IMR-90 (cell line): ENCODE measurements around the gene FCHSD2. TPM values are rescaled to one million over a fixed set of nuclear protein-coding genes. Genes with fewer than 3 reads are reported as not detected.

Experiments
- ATAC-seq: fragments of 200-7000 bp; cut with Tn5 transposase; 2 replicates; pipeline ENCODE4 v1.9.1; 2020; ENCODE audit warnings: low read depth, mild to moderate bottlenecking, moderate library complexity
- BruUV-seq: library from RNA; stranded (reverse); fragments of 400-500 nt; replicated peaks from 2 replicates; lab custom pipeline; 2021; lab: Mats Ljungman, UMichigan
- CTCF ChIA-PET: fragments of 300-600 bp; formaldehyde crosslinking; extraction: SDS; loops from one replicate; lab custom pipeline; 2021; ENCODE audit warnings: antibody characterized with exemption; lab: Yijun Ruan, JAX
- POLR2A ChIA-PET: fragments of 300-600 bp; sonication (Branson Sonifier 250); formaldehyde crosslinking; loops from one replicate; lab custom pipeline; 2022; ENCODE audit warnings: antibody characterized with exemption; ENCODE audit not compliant: unreplicated experiment; lab: Charles Lee
- DNase-seq: peaks from one replicate; pipeline ENCODE4 v3.0.0; 2013
- H2AFZ ChIP-seq: replicated peaks from 2 replicates; pipeline ENCODE3; 2013; ENCODE audit warnings: low read length, mild to moderate bottlenecking; ENCODE audit not compliant: poor library complexity
- H2AK5ac ChIP-seq: 2 replicates; pipeline ENCODE4 v1.6.1; 2013; ENCODE audit warnings: low read depth, low read length, inconsistent platforms
- H2AK9ac ChIP-seq: replicated peaks from 2 replicates; pipeline ENCODE3; 2013; ENCODE audit warnings: mild to moderate bottlenecking, low read depth, low read length, moderate library complexity; ENCODE audit not compliant: poor library complexity
- H2BK120ac ChIP-seq: 2 replicates; pipeline ENCODE4 v1.6.1; 2013; ENCODE audit warnings: low read depth, low read length, inconsistent platforms
- H2BK15ac ChIP-seq: 3 replicates; pipeline ENCODE4 v1.6.1; 2013; ENCODE audit warnings: low read depth, low read length, inconsistent platforms
- H2BK20ac ChIP-seq: 2 replicates; pipeline ENCODE4 v1.6.1; 2013; ENCODE audit warnings: low read depth, mild to moderate bottlenecking, inconsistent platforms, low read length, moderate library complexity
- H2BK5ac ChIP-seq: 2 replicates; pipeline ENCODE4 v1.6.1; 2013; ENCODE audit warnings: mild to moderate bottlenecking, low read depth, low read length, inconsistent platforms; ENCODE audit not compliant: poor library complexity, severe bottlenecking
- H3K14ac ChIP-seq: replicated peaks from 2 replicates; pipeline ENCODE4 v1.6.1; 2013; ENCODE audit warnings: low read depth, low read length, inconsistent platforms
- H3K18ac ChIP-seq: 2 replicates; pipeline ENCODE4 v1.6.1; 2013; ENCODE audit warnings: low read depth, low read length, control low read depth
- H3K23ac ChIP-seq: 2 replicates; pipeline ENCODE4 v1.6.1; 2013; ENCODE audit warnings: low read depth, low read length, inconsistent platforms
- H3K27ac ChIP-seq: 2 replicates; pipeline ENCODE4 v1.5.1; 2013; ENCODE audit warnings: mild to moderate bottlenecking, control low read depth, low read length; ENCODE audit not compliant: insufficient read depth
- H3K27me3 ChIP-seq: 2 replicates; pipeline ENCODE4 v1.6.1; 2013; ENCODE audit warnings: low read length; ENCODE audit not compliant: control insufficient read depth, insufficient read depth
- H3K36me3 ChIP-seq: 2 replicates; pipeline ENCODE4 v1.6.1; 2013; ENCODE audit warnings: low read length, mixed read lengths; ENCODE audit not compliant: control insufficient read depth, insufficient read depth
- H3K4ac ChIP-seq: 2 replicates; pipeline ENCODE4 v1.6.1; 2013; ENCODE audit warnings: low read depth, low read length, inconsistent platforms
- H3K4me1 ChIP-seq: 2 replicates; pipeline ENCODE4 v1.6.1; 2013; ENCODE audit warnings: low read length, mixed read lengths; ENCODE audit not compliant: control insufficient read depth, insufficient read depth
- H3K4me2 ChIP-seq: 2 replicates; pipeline ENCODE4 v1.6.1; 2013; ENCODE audit warnings: low read depth, mild to moderate bottlenecking, control low read depth, low read length, moderate library complexity
- H3K4me3 ChIP-seq: 2 replicates; pipeline ENCODE4 v1.5.1; 2013; ENCODE audit warnings: low read depth, mild to moderate bottlenecking, control low read depth, low read length, moderate library complexity; ENCODE audit not compliant: insufficient read depth
- H3K56ac ChIP-seq: 2 replicates; pipeline ENCODE4 v1.6.1; 2013; ENCODE audit warnings: low read length, inconsistent platforms; ENCODE audit not compliant: insufficient read depth; ENCODE audit errors: extremely low read depth
- H3K79me1 ChIP-seq, 2 experiments: 2 replicates each; pipeline ENCODE4 v1.6.1; 2013; ENCODE audit warnings: low read length in 2 of 2, inconsistent platforms in 1 of 2, low read depth in 1 of 2
- H3K9ac ChIP-seq: 2 replicates; pipeline ENCODE4 v1.6.1; 2013; ENCODE audit warnings: low read depth, low read length, control low read depth
- H3K9me1 ChIP-seq: 2 replicates; pipeline ENCODE4 v1.6.1; 2013; ENCODE audit warnings: low read length, inconsistent platforms; ENCODE audit not compliant: insufficient read depth
- H3K9me3 ChIP-seq: 2 replicates; pipeline ENCODE4 v1.6.1; 2013; ENCODE audit warnings: low read length; ENCODE audit not compliant: control insufficient read depth, insufficient read depth
- H4K20me1 ChIP-seq: 2 replicates; pipeline ENCODE4 v1.6.1; 2013; ENCODE audit warnings: low read length, inconsistent platforms; ENCODE audit not compliant: insufficient read depth
- H4K5ac ChIP-seq: 2 replicates; pipeline ENCODE4 v1.6.1; 2013; ENCODE audit warnings: mild to moderate bottlenecking, low read depth, low read length, control low read depth
- H4K8ac ChIP-seq, 2 experiments: 2 replicates each; pipeline ENCODE4 v1.6.1; 2013; ENCODE audit warnings: low read depth in 2 of 2, low read length in 2 of 2, control low read depth in 1 of 2, inconsistent platforms in 1 of 2
- H4K91ac ChIP-seq: 2 replicates; pipeline ENCODE4 v1.6.1; 2013; ENCODE audit warnings: low read depth, low read length, inconsistent platforms; ENCODE audit not compliant: insufficient read depth
- BHLHE40 ChIP-seq: fragments of 150-350 bp; IDR thresholded peaks from 2 replicates; pipeline ENCODE4 v1.6.1; 2016; ENCODE audit warnings: mild to moderate bottlenecking, low read depth, low read length
- CEBPB ChIP-seq: IDR thresholded peaks from 2 replicates; pipeline ENCODE4 v1.6.1; 2012; ENCODE audit warnings: low read depth, low read length, improper control_type of control experiment
- CHD1 ChIP-seq: IDR thresholded peaks from 2 replicates; pipeline ENCODE4 v1.6.1; 2012; ENCODE audit warnings: low read depth, low read length, improper control_type of control experiment
- CTCF ChIP-seq: conservative IDR thresholded peaks from 2 replicates; pipeline ENCODE4 v1.5.1; 2012; ENCODE audit warnings: mild to moderate bottlenecking, low read depth, low read length, improper control_type of control experiment
- FOS ChIP-seq: fragments of 150-350 bp; IDR thresholded peaks from 2 replicates; pipeline ENCODE4 v1.6.1; 2016; ENCODE audit warnings: low read depth, low read length
- MAZ ChIP-seq: IDR thresholded peaks from 2 replicates; pipeline ENCODE4 v1.6.1; 2012; ENCODE audit warnings: low read depth, mild to moderate bottlenecking, low read length, improper control_type of control experiment, moderate library complexity, borderline replicate concordance
- MXI1 ChIP-seq: IDR thresholded peaks from 2 replicates; pipeline ENCODE4 v1.6.1; 2012; ENCODE audit warnings: low read depth, mild to moderate bottlenecking, low read length, moderate library complexity, borderline replicate concordance
- NFE2L2 ChIP-seq: fragments of 150-350 bp; IDR thresholded peaks from 2 replicates; pipeline ENCODE4 v1.6.1; 2016; ENCODE audit warnings: low read depth, mild to moderate bottlenecking, low read length
- POLR2A ChIP-seq: IDR thresholded peaks from 2 replicates; pipeline ENCODE4 v1.6.1; 2012; ENCODE audit warnings: mild to moderate bottlenecking, low read depth, low read length
- RAD21 ChIP-seq: IDR thresholded peaks from 2 replicates; pipeline ENCODE4 v1.6.1; 2012; ENCODE audit warnings: low read length, improper control_type of control experiment
- RCOR1 ChIP-seq: IDR thresholded peaks from 2 replicates; pipeline ENCODE4 v1.6.1; 2012; ENCODE audit warnings: mild to moderate bottlenecking, low read length, improper control_type of control experiment; ENCODE audit not compliant: insufficient replicate concordance
- RFX5 ChIP-seq: IDR thresholded peaks from 2 replicates; pipeline ENCODE4 v1.8.0; 2012; ENCODE audit warnings: low read depth, mild to moderate bottlenecking, low read length, moderate library complexity
- SMC3 ChIP-seq: fragments of 150-350 bp; IDR thresholded peaks from 2 replicates; pipeline ENCODE4 v1.6.1; 2016; ENCODE audit warnings: low read depth, mild to moderate bottlenecking, antibody characterized with exemption, low read length, moderate library complexity
- WGBS, 2 experiments: methylation state at CpG; one replicate each; pipeline versions ENCODE4 v1.1.5 to v1.1.7; 2013; ENCODE audit warnings: missing lambda C conversion rate in 2 of 2; ENCODE audit not compliant: insufficient read length in 1 of 2; ENCODE audit errors: extremely low coverage in 2 of 2; 5-methylcytosine and 5-hydroxymethylcytosine counted together
- dilution Hi-C: fragments of 300-500 bp; cut with HindIII; formaldehyde crosslinking; loops from one replicate; pipeline ENCODE4 v1.14.3; 2018; ENCODE audit warnings: low sequenced_read_pairs; ENCODE audit not compliant: unreplicated experiment
- in situ Hi-C: fragments of 300-500 bp; cut with MboI; formaldehyde crosslinking; loops from 3 replicates; pipeline ENCODE4 v1.14.3; 2019; ENCODE audit warnings: low sequenced_read_pairs, inconsistent platforms, mixed read lengths
- intact Hi-C: fragments of 100-400 bp; cut with micrococcal nuclease; formaldehyde crosslinking; loops from 2 replicates; pipeline ENCODE4 v1.10.0; 2022
- polyA plus RNA-seq, 3 experiments: library from polyadenylated mRNA; depleted of rRNA; stranded (reverse); fragments of >200 nt; gene quantifications; 2 replicates each; pipeline ENCODE4 v1.2.3, GENCODE V29; 2012; ENCODE audit warnings: low replicate concordance in 1 of 3
- total RNA-seq: library from RNA; depleted of rRNA; stranded (reverse); fragments of >200 nt; gene quantifications from 2 replicates; pipeline ENCODE4 v1.2.3, GENCODE V29; 2012
- TF ChIP-seq, protein P1 (sequence below): fragments of 150-350 bp; IDR thresholded peaks from 2 replicates; pipeline ENCODE4 v1.6.1; 2016; ENCODE audit warnings: low read depth, mild to moderate bottlenecking, low read length, moderate library complexity, borderline replicate concordance

FCHSD2 gene
- total and polyA plus RNA-seq, 2 of the 4 experiments (the other 2 are of a cell fraction) = 5.9 to 18.7 TPM

- TF ChIP-seq CEBPB = no peak
Observed at GRCh38 chr11:73189723-73190556, 47.8 kb upstream of the FCHSD2 start (continued).

DNA sequence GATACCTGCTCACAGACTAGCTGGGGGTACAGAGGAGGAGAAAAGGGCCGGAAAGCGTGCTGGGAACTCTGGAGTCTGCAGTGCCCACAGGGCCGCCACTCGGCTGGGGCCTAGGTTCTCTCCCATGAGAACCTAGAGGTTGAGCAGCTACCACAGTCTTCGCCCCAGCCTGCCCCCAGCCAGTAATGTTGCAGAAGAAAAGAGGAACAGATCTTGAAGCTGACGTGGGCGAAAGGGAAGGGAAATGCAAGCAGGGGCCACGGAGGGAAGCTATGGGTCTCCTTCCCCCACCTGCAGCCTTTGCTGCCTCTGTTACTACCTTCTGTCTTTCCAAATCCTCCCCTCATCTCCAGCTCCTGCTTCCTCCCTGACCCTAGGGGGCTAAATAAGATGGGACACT, 47.2 kb upstream of the FCHSD2 start:
- dilution Hi-C loops = no loop called here
- no peaks in the 10 kb centered on the region for H3K79me1 ChIP-seq
- H3K27me3 ChIP-seq = peaks cover 5% of the 10 kb centered on the region; the same call in 1 of the 2 replicates
- POLR2A ChIA-PET = no interaction called here
- no peak overlapping the region for H2BK20ac ChIP-seq
- no peak overlapping the region for H2AK9ac ChIP-seq
- H3K4ac ChIP-seq = no peak overlapping the region
- peaks cover 19% of the 10 kb centered on the region for H3K9me1 ChIP-seq
- H2BK5ac ChIP-seq = no peak overlapping the region
- CTCF ChIA-PET = interaction anchor here (0.7 kb wide), 1 partner anchor 9 kb away, joined by 3 read pairs; no protein-coding TSS in a partner anchor
- H2BK120ac ChIP-seq = no peak overlapping the region
- no peak overlapping the region for H2BK15ac ChIP-seq
- H3K27ac ChIP-seq = no peak overlapping the region
- H4K20me1 ChIP-seq = no peaks in the 10 kb centered on the region
- no peak for DNase-seq
- no TSS peak for BruUV-seq
- WGBS, 2 experiments = 88% methylated on average over 4 of the region's 8 CpGs; no CpG with 5 or more reads in 1 of the 2 experiments
- no peak overlapping the region for H2AFZ ChIP-seq
- no peak overlapping the region for H2AK5ac ChIP-seq
- no peak overlapping the region for H3K18ac ChIP-seq
- no peak for ATAC-seq
- in situ Hi-C loops = loop anchor here (5.0 kb wide), 1 partner anchor 98 kb away; no protein-coding TSS in a partner anchor
- intact Hi-C loops = no loop called here
- H3K4me3 ChIP-seq = no peak overlapping the region
- no peaks in the 10 kb centered on the region for H3K36me3 ChIP-seq
- H3K56ac ChIP-seq = no peak overlapping the region
- no peak overlapping the region for H3K23ac ChIP-seq
- H4K8ac ChIP-seq = no peak overlapping the region
- no peak overlapping the region for H3K14ac ChIP-seq
- H3K4me1 ChIP-seq = peaks cover 7% of the 10 kb centered on the region
- H3K9me3 ChIP-seq = no peaks in the 10 kb centered on the region
- H3K9ac ChIP-seq = no peak overlapping the region
- H3K4me2 ChIP-seq = no peak overlapping the region
- no peak overlapping the region for H4K91ac ChIP-seq
- no peak overlapping the region for H4K5ac ChIP-seq
- no peak for TF ChIP-seq SMC3
- no peak for TF ChIP-seq MAZ
- no peak for TF ChIP-seq RAD21
- TF ChIP-seq RCOR1 = no peak
- no peak for TF ChIP-seq CTCF
- TF ChIP-seq, protein P1, sequence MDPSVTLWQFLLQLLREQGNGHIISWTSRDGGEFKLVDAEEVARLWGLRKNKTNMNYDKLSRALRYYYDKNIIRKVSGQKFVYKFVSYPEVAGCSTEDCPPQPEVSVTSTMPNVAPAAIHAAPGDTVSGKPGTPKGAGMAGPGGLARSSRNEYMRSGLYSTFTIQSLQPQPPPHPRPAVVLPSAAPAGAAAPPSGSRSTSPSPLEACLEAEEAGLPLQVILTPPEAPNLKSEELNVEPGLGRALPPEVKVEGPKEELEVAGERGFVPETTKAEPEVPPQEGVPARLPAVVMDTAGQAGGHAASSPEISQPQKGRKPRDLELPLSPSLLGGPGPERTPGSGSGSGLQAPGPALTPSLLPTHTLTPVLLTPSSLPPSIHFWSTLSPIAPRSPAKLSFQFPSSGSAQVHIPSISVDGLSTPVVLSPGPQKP = no peak
- TF ChIP-seq BHLHE40 = no peak
- TF ChIP-seq CHD1 = no peak
- no peak for TF ChIP-seq CEBPB
- TF ChIP-seq FOS = no peak
- no peak for TF ChIP-seq RFX5
- no peak for TF ChIP-seq NFE2L2
- no peak for TF ChIP-seq POLR2A
- TF ChIP-seq MXI1 = no peak
